Endothelial cell of umbilical vein (primary cell): Measurements from ENCODE around the gene TBC1D19. TPM values are rescaled to one million over a fixed set of nuclear protein-coding genes. Genes with fewer than 3 reads are reported as not detected.
A peak's percentile ranks its signal among the peaks of the same experiment; 100 is the strongest.

Source experiments
- BruUV-seq: library from RNA; stranded (reverse); fragments of 400-500 nt; replicated peaks from 2 replicates; lab custom pipeline; 2021; lab: Mats Ljungman, UMichigan
- CTCF ChIA-PET: fragments of 300-600, 350-600 bp; sonication (Branson Sonifier 250); formaldehyde crosslinking; loops from one replicate; lab custom pipeline; 2021; ENCODE audit warnings: antibody characterized with exemption, inconsistent platforms; lab: Charles Lee
- POLR2A ChIA-PET: fragments of 300-600, 350-600 bp; sonication (Branson Sonifier 250); formaldehyde crosslinking; loops from one replicate; lab custom pipeline; 2021; ENCODE audit warnings: antibody characterized with exemption, inconsistent platforms; lab: Charles Lee
- DNase-seq: peaks from one replicate; pipeline ENCODE4 v3.0.0-alpha.2; 2011; ENCODE audit warnings: low read depth, low spot score
- FAIRE-seq: peaks from 2 replicates; lab custom pipeline; 2011; peaks lifted over from hg19 to GRCh38; lab: Jason Lieb, UNC
- H2AFZ ChIP-seq: 2 replicates; pipeline ENCODE4 v1.6.0; 2012; ENCODE audit warnings: low read depth, low read length, control low read depth, inconsistent platforms
- H3K27ac ChIP-seq: 2 replicates; pipeline ENCODE4 v1.5.1; 2011; ENCODE audit warnings: low read depth, mild to moderate bottlenecking, control low read depth, low read length, moderate library complexity; ENCODE audit not compliant: insufficient read depth
- H3K27me3 ChIP-seq, 2 experiments: 2 replicates each; pipeline versions ENCODE4 v1.6.0 to v1.6.1; 2011; ENCODE audit warnings: low read length in 2 of 2, mixed read lengths in 1 of 2; ENCODE audit not compliant: control insufficient read depth in 2 of 2, insufficient read depth in 2 of 2
- H3K36me3 ChIP-seq, 2 experiments: 2 replicates in 1 of 2; 3 replicates in 1 of 2; pipeline ENCODE4 v1.5.1; 2011; ENCODE audit warnings: low read length in 2 of 2, mild to moderate bottlenecking in 1 of 2, moderate library complexity in 1 of 2; ENCODE audit not compliant: control insufficient read depth in 2 of 2, insufficient read depth in 2 of 2; ENCODE audit errors: extremely low read depth in 1 of 2
- H3K4me1 ChIP-seq: 3 replicates; pipeline ENCODE4 v1.5.1; 2011; ENCODE audit warnings: mild to moderate bottlenecking, low read length; ENCODE audit not compliant: control insufficient read depth, insufficient read depth; ENCODE audit errors: extremely low read depth
- H3K4me2 ChIP-seq: 2 replicates; pipeline ENCODE4 v1.6.1; 2011; ENCODE audit warnings: low read length, control low read depth, mixed read lengths; ENCODE audit not compliant: insufficient read depth
- H3K4me3 ChIP-seq, 3 experiments: fragments of 200-600 bp in 1 of 3; sonication (generic), shearing (Covaris generic) in 1 of 3; replicated peaks in 1 of 3; 2 replicates each; pipeline ENCODE4 v1.5.1; 2011 to 2016; ENCODE audit warnings: control low read depth in 3 of 3, low read length in 3 of 3, mild to moderate bottlenecking in 2 of 3, inconsistent platforms in 1 of 3, low read depth in 1 of 3, moderate library complexity in 1 of 3; ENCODE audit not compliant: insufficient read depth in 1 of 3
- H3K79me2 ChIP-seq: 2 replicates; pipeline ENCODE4 v1.6.0; 2012; ENCODE audit warnings: low read length, inconsistent platforms; ENCODE audit not compliant: control insufficient read depth, insufficient read depth
- H3K9ac ChIP-seq: replicated peaks from 2 replicates; pipeline ENCODE3; 2011; ENCODE audit warnings: low read length, control low read depth; ENCODE audit not compliant: insufficient read depth; ENCODE audit errors: extremely low read depth
- H3K9me1 ChIP-seq: replicated peaks from 3 replicates; pipeline ENCODE4 v1.6.0; 2011; ENCODE audit warnings: mild to moderate bottlenecking, low read length; ENCODE audit not compliant: control insufficient read depth, insufficient read depth; ENCODE audit errors: extremely low read depth
- H3K9me3 ChIP-seq: replicated peaks from 2 replicates; pipeline ENCODE4 v1.5.1; 2012; ENCODE audit warnings: low read length, inconsistent platforms; ENCODE audit not compliant: control insufficient read depth, insufficient read depth
- H4K20me1 ChIP-seq: replicated peaks from 2 replicates; pipeline ENCODE3; 2011; ENCODE audit warnings: mild to moderate bottlenecking, low read length; ENCODE audit not compliant: control insufficient read depth, insufficient read depth; ENCODE audit errors: extremely low read depth
- CTCF ChIP-seq, 2 donors: IDR thresholded peaks; 1 replicate in 1 of 2; 2 replicates in 1 of 2; pipeline ENCODE4 v1.5.1; 2011; ENCODE audit warnings: low read length in 2 of 2, mild to moderate bottlenecking in 2 of 2, moderate library complexity in 2 of 2, control low read depth in 1 of 2, inconsistent platforms in 1 of 2, low read depth in 1 of 2; ENCODE audit not compliant: insufficient read depth in 1 of 2; ENCODE audit errors: extremely low read depth in 1 of 2
- EZH2 ChIP-seq: IDR thresholded peaks from 2 replicates; pipeline ENCODE4 v1.6.1; 2012; ENCODE audit warnings: borderline replicate concordance, low read depth, mild to moderate bottlenecking, moderate library complexity, low read length, inconsistent platforms; ENCODE audit not compliant: severe bottlenecking
- FOS ChIP-seq: IDR thresholded peaks from 2 replicates; pipeline ENCODE4 v1.6.1; 2011; ENCODE audit warnings: mild to moderate bottlenecking, low read length, moderate library complexity, borderline replicate concordance; ENCODE audit not compliant: insufficient read depth
- GATA2 ChIP-seq: IDR thresholded peaks from 2 replicates; pipeline ENCODE4 v1.7.0; 2011; ENCODE audit warnings: low read depth, mild to moderate bottlenecking, moderate library complexity, mixed read lengths, low read length; ENCODE audit not compliant: insufficient read length, insufficient read depth
- JUN ChIP-seq: IDR thresholded peaks from 2 replicates; pipeline ENCODE4 v1.6.1; 2011; ENCODE audit warnings: borderline replicate concordance, low read depth; ENCODE audit not compliant: insufficient read length, insufficient read depth
- MAX ChIP-seq: IDR thresholded peaks from 2 replicates; pipeline ENCODE4 v1.6.1; 2011; ENCODE audit not compliant: insufficient read depth, insufficient read length
- MYC ChIP-seq: IDR thresholded peaks from one replicate; pipeline ENCODE4 v1.6.1; 2011; ENCODE audit warnings: mild to moderate bottlenecking, low read depth, low read length
- POLR2A ChIP-seq: IDR thresholded peaks from 2 replicates; pipeline ENCODE4 v1.6.1; 2012; ENCODE audit warnings: low read depth, mild to moderate bottlenecking, control low read depth, low read length
- POLR2AphosphoS5 ChIP-seq: IDR thresholded peaks from 2 replicates; pipeline ENCODE4 v1.6.1; 2012; ENCODE audit warnings: low read depth, mild to moderate bottlenecking, control low read depth, low read length, moderate library complexity; ENCODE audit not compliant: insufficient read depth
- dilution Hi-C: fragments of 300-500 bp; cut with MboI; formaldehyde crosslinking; loops from one replicate; pipeline ENCODE4 v1.15.0; 2019; ENCODE audit warnings: low sequenced_read_pairs; ENCODE audit not compliant: extremely low pct_ligation_motif_present
- intact Hi-C: fragments of 100-400 bp; cut with micrococcal nuclease; formaldehyde crosslinking; loops from one replicate; pipeline ENCODE4 v1.10.0; 2022
- polyA plus RNA-seq, 4 experiments: library from polyadenylated mRNA; depleted of rRNA in 3 of 4; stranded (reverse) in 3 of 4; unstranded in 1 of 4; fragments of >200 nt; gene quantifications; 2 replicates each; pipeline versions ENCODE4 v1.2.1 to v1.2.3, GENCODE V29; 2011 to 2012; ENCODE audit warnings: missing spikeins in 1 of 4
- total RNA-seq: library from RNA; stranded (reverse); gene quantifications from 2 replicates; pipeline ENCODE4 v1.2.3, GENCODE V29; 2021

The TBC1D19 gene
- total and polyA plus RNA-seq, 2 donors (not counting 3 experiments of a cell fraction or from before 2014, with no cell fraction given) = 4.4 to 5.9 TPM

DNA sequence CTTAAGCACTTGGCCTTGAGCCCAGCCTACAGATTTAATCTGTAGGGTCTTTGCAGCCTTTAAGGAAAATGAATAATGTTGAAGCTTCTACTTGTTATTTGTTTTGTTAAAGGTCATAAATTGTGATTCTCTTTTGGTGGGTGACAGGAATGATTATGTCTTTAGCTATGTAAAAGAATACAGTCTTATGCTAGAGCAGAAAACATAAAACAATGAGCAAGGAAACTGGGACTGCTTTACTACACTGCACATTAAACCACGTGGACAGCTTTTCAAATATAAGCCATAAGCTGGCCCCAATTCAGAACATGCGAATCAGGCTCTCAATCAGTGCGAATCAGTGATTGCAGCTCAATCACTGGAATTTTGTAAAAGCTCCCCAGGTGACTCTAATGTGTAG lies 40.9 kb upstream of the TBC1D19 start:
- H3K27me3 ChIP-seq = no peaks in the 10 kb centered on the region
- ChIA-PET POLR2A (no interaction called here), CTCF (interaction anchor here (1.1 kb wide), 1 partner anchor 18 kb away, joined by 3 read pairs; no protein-coding TSS in a partner anchor)
- H4K20me1 ChIP-seq = no peaks in the 10 kb centered on the region
- no peaks in the 10 kb centered on the region for H3K79me2 ChIP-seq
- H3K9me1 ChIP-seq = no peaks in the 10 kb centered on the region
- peak; percentile 15 for FAIRE-seq
- peak; percentile 39 for DNase-seq
- intact Hi-C loops (no loop called here), dilution Hi-C loops (no loop called here)
- TF ChIP-seq EZH2 (no peak), POLR2AphosphoS5 (no peak), FOS (no peak), GATA2 (no peak), MYC (no peak), CTCF (IDR thresholded peaks at IDR 0.05; ENCODE audit: extremely low read depth in 1 of 2, insufficient read depth in 1 of 2, low read depth in 1 of 2, low read length in 2 of 2) (no peak), JUN (no peak), POLR2A (no peak), MAX (no peak)
- no TSS peak for BruUV-seq
- no peak overlapping the region for H3K4me3 ChIP-seq
- no peak overlapping the region for H3K4me2 ChIP-seq
- no peak overlapping the region for H3K9ac ChIP-seq
- H2AFZ ChIP-seq = no peak overlapping the region
- H3K36me3 ChIP-seq = no peaks in the 10 kb centered on the region
- H3K9me3 ChIP-seq = no peaks in the 10 kb centered on the region
- no peak overlapping the region for H3K27ac ChIP-seq
- H3K4me1 ChIP-seq = no peaks in the 10 kb centered on the region
